ENCODE measurements around the gene ZNF648.
"Not testable (repeated sequence)": the region's sequence is repeated elsewhere in the genome, so short reads cannot be mapped to it uniquely, and the experiment has no call there.

Gene ZNF648

GRCh38 chr1:182071924-182072323 is 10.4 kb upstream of the ZNF648 start:
- DNase-seq (ENCODE audit: low read depth in 2 of 2) = no peak

GRCh38 chr1:182069028-182069466 is 7.5 kb upstream of the ZNF648 start:
- DNase-seq (ENCODE audit: low read depth in 2 of 2) = peak in 1 of 2 donors; percentile 19

- no peak for DNase-seq (ENCODE audit: low read depth in 2 of 2)
These were observed 5.4 kb upstream of the ZNF648 start for GRCh38 chr1:182066934-182067333.

- DNase-seq (ENCODE audit: low read depth in 2 of 2) = no peak
These were observed 3.8 kb upstream of the ZNF648 start for GRCh38 chr1:182065126-182065845.

- DNase-seq (ENCODE audit: low read depth in 2 of 2) = no peak
These were observed 3.1 kb upstream of the ZNF648 start for GRCh38 chr1:182064611-182065010.

- DNase-seq (ENCODE audit: low read depth in 2 of 2) = no peak
These were observed 711 bp upstream of the ZNF648 start for GRCh38 chr1:182062223-182062622.

- no peak for DNase-seq (ENCODE audit: low read depth in 2 of 2)
These were observed 635 bp downstream of the ZNF648 start for GRCh38 chr1:182060877-182061276.

GRCh38 chr1:182059936-182060335 is 1.6 kb downstream of the ZNF648 start:
- no peak for DNase-seq (ENCODE audit: low read depth in 2 of 2)

GRCh38 chr1:182056601-182057366 is 4.7 kb downstream of the ZNF648 start:
- DNase-seq (ENCODE audit: low read depth in 2 of 2) = no peak

GRCh38 chr1:182054698-182055326 is 6.7 kb downstream of the ZNF648 start:
- peak; percentile 42 for DNase-seq (ENCODE audit: low read depth in 2 of 2)

GRCh38 chr1:182052355-182052754 is 9.2 kb downstream of the ZNF648 start:
- no peak for DNase-seq (ENCODE audit: low read depth in 2 of 2)

- DNase-seq (ENCODE audit: low read depth in 2 of 2) = no peak
These were observed 9.6 kb downstream of the ZNF648 start for GRCh38 chr1:182051938-182052337.

GRCh38 chr1:182050481-182051448 is 10.7 kb downstream of the ZNF648 start:
- DNase-seq (ENCODE audit: low read depth in 2 of 2) = no peak

GRCh38 chr1:182048562-182048961 is 12.9 kb downstream of the ZNF648 start:
- no peak for DNase-seq (ENCODE audit: low read depth in 2 of 2)

- DNase-seq (ENCODE audit: low read depth in 2 of 2) = no peak
These were observed 14.7 kb downstream of the ZNF648 start for GRCh38 chr1:182046763-182047162.

- not testable (repeated sequence) for DNase-seq (ENCODE audit: low read depth in 2 of 2)
These were observed 16.0 kb downstream of the ZNF648 start for GRCh38 chr1:182045481-182045880.

- DNase-seq (ENCODE audit: low read depth in 2 of 2) = no peak
These were observed 19.9 kb downstream of the ZNF648 start for GRCh38 chr1:182041615-182042014.

GRCh38 chr1:182038220-182038619 is 23.3 kb downstream of the ZNF648 start:
- DNase-seq (ENCODE audit: low read depth in 2 of 2) = no peak

GRCh38 chr1:182035097-182035770 is 26.3 kb downstream of the ZNF648 start:
- peak in 1 of 2 donors; percentile 11 for DNase-seq (ENCODE audit: low read depth in 2 of 2)

GRCh38 chr1:182032251-182032650 is 29.3 kb downstream of the ZNF648 start:
- no peak for DNase-seq (ENCODE audit: low read depth in 2 of 2)

All from stimulated activated CD4-positive, alpha-beta T cell treated with anti-CD3 and anti-CD28 coated beads, Interleukin-4, amount 100 ng/mL, for 48 hours (primary cell).